GM21576 (cell line): ENCODE data around the gene PEX11B.

Experiments used
- ATAC-seq: cut with Tn5 transposase; IDR thresholded peaks from one replicate; pipeline ENCODE4 v1.9.1; 2021; ENCODE audit warnings: mild to moderate bottlenecking, moderate library complexity; ENCODE audit not compliant: unreplicated experiment

PEX11B gene

GRCh38 chr1:145912128-145912641 is 6.3 kb downstream of the PEX11B start:
- ATAC-seq = no peak

GRCh38 chr1:145908653-145909052 is 9.9 kb downstream of the PEX11B start:
- no peak for ATAC-seq

DNA sequence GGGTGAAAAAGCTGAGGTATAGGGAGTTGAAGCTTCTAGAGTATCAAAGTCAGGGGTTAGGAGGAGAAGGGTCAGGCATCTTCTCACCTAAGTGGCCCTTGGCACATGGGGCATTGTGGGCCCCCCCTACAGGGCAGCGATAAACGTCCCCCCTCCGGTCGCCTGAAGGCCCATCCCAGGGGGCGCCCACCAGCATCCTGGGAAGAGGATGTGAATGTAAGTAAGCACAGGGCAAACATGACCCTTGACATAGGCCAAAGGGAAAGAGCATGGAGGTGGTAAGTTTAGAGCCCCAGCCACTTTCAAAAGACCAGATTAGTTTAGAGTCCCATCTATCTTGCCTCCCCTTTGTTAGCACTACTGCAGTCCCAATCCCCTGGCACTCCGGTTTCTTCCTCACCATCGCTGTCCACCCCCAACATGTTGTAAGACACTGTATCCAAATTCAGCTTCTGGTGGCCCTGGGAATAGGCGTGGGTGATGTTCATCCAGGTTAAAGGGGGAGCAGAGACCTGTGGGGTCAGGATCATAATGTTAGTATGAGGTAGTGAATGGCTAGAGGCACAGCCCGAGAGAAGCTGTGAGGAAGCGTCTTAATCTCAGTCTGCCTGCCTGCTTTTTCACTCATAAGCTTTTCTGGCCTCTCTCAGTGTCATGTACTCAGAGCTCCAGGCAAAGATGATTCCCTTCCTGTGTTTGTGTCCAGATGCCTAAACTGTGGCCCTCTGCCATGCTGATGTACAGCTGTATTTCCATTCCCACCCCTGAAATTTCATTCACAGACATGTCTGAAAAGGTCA is 11.4 kb downstream of the PEX11B start:
- ATAC-seq = no peak

DNA sequence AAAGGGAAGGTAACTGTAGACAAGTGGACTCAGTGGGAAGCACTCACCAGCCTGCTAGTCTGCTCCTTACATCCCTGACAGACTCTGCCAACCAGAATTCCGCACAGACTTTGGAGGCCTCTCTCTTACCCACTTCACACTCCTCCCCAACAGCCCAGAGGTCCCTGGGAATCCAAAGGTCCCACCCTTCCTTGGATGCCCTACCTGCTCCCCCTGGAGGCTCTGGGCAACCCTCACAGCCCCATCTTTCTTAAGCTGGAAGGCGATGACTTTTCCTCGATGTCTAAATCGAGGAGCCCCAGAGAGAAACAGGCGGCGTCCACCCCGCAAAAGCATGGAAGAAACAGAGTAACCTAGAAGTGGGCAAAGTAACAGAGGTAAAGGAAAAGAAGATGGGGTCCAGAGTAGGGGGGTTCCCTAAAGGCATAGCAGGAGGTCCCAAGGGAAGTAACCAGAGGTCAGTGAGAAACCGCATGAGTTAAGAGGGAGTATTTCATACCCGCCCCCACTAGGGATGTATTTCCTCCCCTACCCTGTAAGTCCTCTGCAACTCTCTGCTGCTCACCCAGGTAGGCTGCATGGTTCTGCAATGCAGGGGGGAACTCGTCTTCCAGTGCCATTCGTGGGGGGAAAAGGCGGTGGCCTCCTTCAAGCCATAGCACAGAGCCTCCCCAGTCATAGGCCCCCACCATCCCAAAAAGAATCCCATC is 17.1 kb downstream of the PEX11B start:
- ATAC-seq = no peak

DNA sequence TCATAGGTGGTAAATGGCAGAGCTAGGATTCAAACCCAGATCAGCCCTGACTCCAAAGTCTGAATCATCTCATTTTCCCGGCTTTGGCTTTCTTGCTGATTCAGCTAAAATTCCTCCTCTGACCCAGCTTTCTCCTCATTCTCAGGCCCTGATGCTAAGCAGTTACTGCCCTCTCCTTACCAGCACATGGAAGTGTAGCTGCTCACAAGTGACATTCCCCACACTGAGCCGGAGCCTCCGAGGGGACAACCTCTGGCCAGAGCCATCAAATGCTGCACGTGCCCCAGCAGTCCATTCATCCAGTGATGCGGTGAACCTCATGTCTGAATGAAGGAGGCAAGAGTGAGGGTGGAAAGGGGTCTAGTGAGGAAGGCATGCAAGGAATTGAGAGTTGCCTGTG is 19.8 kb downstream of the PEX11B start:
- no peak for ATAC-seq

DNA sequence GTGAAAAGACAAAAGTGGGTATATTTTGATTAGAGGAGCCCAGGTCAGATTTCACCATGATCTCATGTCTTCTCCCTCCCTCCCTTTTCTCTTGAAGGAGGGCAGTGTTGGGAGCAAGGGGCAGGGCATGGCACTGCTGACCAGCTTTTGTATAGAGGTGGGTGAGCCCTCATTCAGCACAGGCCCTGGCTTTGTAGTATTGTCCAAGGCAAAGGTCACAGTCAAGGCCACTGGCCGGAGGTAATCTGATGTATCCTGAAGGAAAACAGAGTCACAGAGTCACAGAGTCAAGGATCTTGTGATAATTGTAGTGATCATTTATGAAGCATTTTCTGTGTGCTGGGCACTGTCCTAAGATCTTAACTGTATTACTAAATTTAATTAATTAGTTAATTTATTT is 20.5 kb downstream of the PEX11B start:
- no peak for ATAC-seq

- ATAC-seq = no peak
Measured at GRCh38 chr1:145895471-145895870, 23.0 kb downstream of the PEX11B start.

DNA sequence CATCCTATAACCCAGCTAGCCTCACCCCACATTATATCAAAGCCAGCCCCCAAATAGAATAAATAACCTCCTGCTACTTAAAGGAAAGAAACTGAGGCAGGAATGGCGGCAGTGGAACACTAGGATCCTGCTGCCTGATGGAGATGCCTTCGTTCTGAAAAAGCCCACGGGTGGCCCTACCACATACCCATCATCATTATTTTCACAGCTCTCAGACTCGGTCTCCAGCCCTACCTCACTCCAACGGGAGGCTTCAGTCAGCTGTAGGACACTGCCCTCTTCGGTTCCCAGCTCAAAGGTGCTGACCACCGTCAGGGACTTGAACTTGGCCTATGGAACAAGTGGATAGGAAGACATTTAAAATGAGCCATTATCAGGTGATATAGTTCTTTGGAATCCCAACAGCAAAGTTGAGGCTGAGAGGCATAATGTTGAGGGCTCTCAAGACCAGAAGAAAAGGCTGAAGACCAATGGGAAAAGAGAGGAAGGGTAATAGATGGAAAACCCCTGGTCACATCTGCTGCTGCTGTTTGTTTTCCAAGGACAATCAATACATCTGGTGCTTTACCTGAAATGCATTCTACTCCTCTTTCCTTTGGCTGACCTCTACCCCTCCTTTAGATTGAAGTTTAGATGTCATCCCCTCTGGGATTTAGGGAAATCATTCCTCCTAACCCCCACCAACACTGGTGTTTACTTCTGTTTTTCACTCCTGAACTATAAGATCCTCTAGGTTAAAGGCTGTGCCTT is 25.0 kb downstream of the PEX11B start:
- ATAC-seq = no peak

DNA sequence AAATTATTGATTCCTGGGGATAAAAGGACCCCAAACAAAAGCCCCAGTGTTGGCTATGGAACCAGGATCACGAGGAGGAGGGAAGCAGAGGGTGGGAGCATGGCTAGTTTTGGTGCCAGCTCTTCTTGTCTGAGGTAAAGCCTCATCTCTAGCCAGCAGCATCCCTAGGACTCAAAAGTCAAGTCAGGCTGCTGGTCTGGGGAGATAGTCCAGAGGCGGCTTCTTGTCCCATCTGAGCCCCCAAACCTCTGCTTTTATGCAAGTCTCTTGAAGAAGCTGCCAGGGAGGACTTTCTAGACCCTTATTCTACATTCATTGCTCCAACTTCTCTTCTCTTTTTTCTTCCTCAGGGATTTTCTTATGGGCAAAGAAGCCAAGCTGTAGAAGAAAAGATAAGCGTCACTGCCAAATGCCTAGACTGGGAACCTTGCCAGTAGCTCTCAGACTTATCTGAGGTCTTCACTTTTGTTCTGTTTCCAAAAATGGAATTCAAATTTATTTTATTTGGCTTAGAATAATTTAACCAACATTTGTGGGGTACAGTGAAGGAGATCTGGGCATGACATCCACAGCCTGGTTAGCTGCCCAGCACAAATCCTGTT is 25.9 kb downstream of the PEX11B start:
- ATAC-seq = no peak

- ATAC-seq = no peak
Measured at GRCh38 chr1:145891587-145892485, 26.7 kb downstream of the PEX11B start.

DNA sequence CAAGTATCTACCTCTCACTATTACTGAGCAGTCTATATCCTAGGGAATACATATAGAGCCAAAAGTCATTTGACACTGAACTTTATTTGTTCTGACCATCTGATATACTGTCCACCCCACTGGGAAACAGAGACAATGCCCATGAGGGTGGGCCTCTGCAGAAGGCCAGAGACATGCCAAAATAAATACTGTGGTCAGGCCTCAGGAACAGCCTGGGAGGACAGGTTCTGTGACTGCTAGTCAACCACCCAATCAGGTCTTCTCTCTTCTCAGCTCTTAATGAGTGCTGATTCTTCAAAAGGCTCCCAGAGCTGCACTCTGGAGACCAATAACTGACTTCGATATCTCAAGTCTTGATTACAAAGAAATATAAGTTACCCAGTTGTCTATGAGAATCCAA is 27.4 kb downstream of the PEX11B start:
- ATAC-seq = no peak

DNA sequence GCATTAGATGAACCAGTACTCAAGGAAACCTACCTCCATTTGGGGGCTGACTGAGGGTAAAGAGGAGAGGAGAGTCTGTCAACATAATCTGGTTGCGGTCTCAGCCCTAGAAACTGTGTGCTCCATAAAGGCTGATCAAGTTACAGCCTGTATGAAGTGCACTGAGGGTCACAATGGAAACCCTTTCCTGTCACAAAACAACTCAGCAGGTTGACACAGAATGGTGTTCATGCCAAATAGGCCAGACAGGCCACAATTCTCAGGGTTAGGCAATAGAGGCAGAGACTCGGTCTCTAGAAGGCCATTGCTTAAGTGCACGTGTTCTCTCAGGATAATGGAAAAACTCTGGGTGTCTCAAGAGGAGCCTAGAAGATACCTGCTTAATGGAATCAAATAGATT is 28.8 kb downstream of the PEX11B start:
- no peak for ATAC-seq

GRCh38 chr1:145887631-145888030 is 30.9 kb downstream of the PEX11B start:
- no peak for ATAC-seq

DNA sequence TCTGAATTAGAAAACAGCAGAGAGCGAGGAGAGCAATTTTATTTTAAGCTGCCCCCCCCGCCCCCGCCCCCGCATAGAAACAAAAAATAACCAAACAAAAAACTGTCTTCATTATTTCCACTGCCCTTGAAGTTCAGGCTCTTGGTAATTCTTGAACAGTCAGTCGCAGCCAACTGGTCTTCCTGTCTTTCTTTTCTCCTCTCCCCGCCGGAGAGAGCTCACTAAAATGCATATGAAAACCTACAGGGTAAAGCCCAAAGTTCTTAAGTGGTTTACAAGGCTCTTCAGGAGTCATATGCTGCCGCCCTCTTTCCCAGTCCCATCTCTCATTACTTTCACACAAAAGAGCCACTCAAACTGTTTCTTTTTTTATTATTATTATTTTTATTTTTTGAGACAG is 31.7 kb downstream of the PEX11B start:
- no peak for ATAC-seq

- no peak for ATAC-seq
Measured at GRCh38 chr1:145886390-145886789, 32.1 kb downstream of the PEX11B start.

GRCh38 chr1:145885738-145886287 is 32.7 kb downstream of the PEX11B start, which contains the start of gene ANKRD35:
ANKRD35 (minus strand) TSS chr1:145885866; CDS start chr1:145885758, 108 bp downstream.
- ATAC-seq = peak; percentile 97

DNA sequence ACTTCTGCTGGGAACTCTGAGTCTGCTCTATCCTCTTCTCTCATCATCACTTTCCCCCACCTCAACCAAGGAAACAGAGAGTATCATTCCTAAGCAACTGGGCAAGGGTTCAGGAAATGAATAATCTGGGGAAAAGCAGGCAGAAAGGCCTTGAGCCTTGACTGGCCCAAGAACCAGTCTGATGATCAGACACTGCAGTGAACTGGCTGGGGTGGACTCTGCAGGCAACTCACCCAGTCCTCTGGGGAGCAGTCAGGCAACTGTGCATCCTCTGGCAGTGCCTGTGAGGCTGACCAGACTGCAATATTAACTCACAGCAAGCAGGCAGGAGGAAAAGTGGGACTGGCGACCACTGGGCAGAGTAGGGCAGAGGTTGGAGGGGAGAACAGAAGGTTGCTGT is 33.8 kb downstream of the PEX11B start:
- no peak for ATAC-seq

- ATAC-seq = no peak
Measured at GRCh38 chr1:145879775-145880174, 38.7 kb downstream of the PEX11B start.

DNA sequence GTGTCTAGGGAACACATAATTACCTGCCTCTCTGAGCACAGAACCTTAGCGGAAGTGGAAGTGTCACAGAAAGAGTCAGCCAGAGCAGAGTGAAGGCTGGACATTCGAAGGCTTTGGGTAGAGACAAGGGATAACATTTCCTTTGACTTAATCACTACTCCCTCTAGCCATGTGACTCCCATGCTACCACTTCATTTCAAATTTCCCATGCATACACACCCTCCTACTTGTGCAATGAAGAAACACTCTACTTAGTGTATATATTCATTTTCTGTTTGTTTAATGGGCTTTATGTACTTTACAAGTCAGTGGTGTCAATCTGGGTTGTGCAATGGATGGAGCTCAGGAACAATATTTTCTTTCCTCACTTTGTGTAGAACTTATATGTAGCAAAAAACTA is 39.8 kb downstream of the PEX11B start:
- no peak for ATAC-seq
